HG03097 (cell line): ENCODE results near the gene STRN.
"Not testable (repeated sequence)": the region's sequence is repeated elsewhere in the genome, so short reads cannot be mapped to it uniquely, and the experiment has no call there.

Experiments used
- ATAC-seq: cut with Tn5 transposase; IDR thresholded peaks from one replicate; pipeline ENCODE4 v1.9.1; 2021; ENCODE audit not compliant: unreplicated experiment, low FRiP score

STRN gene

GRCh38 chr2:36966370-36967235 is at the start of gene STRN:
STRN (minus strand) TSS chr2:36966536; CDS start chr2:36966463, 73 bp downstream.
- ATAC-seq: peak; percentile 98

GRCh38 chr2:37013315-37013641 is 46.9 kb upstream of the STRN start:
- ATAC-seq: peak; percentile 12

GRCh38 chr2:37011130-37011529 is 44.8 kb upstream of the STRN start:
- ATAC-seq: peak; percentile 45

GRCh38 chr2:37005118-37005868 is 39.0 kb upstream of the STRN start:
- ATAC-seq: peak; percentile 98

- ATAC-seq: no peak
Measured at GRCh38 chr2:37000988-37001556, 34.7 kb upstream of the STRN start.

GRCh38 chr2:37000318-37000717 is 34.0 kb upstream of the STRN start:
- ATAC-seq: no peak

GRCh38 chr2:36999416-36999815 is 33.1 kb upstream of the STRN start:
- ATAC-seq: not testable (repeated sequence)

GRCh38 chr2:36993841-36994620 is 27.7 kb upstream of the STRN start:
- no peak for ATAC-seq

GRCh38 chr2:36988008-36988407 is 21.7 kb upstream of the STRN start:
- no peak for ATAC-seq

GRCh38 chr2:36982467-36982866 is 16.1 kb upstream of the STRN start:
- ATAC-seq: no peak

- no peak for ATAC-seq
Measured at GRCh38 chr2:36981911-36982310, 15.6 kb upstream of the STRN start.

GRCh38 chr2:36979007-36979406 is 12.7 kb upstream of the STRN start:
- ATAC-seq: not testable (repeated sequence)

- ATAC-seq: no peak
Measured at GRCh38 chr2:36976065-36976464, 9.7 kb upstream of the STRN start.

GRCh38 chr2:36975306-36975705 is 9.0 kb upstream of the STRN start:
- no peak for ATAC-seq

- no peak for ATAC-seq
Measured at GRCh38 chr2:36973320-36973719, 7.0 kb upstream of the STRN start.

GRCh38 chr2:36971990-36972389 is 5.7 kb upstream of the STRN start:
- ATAC-seq: no peak

- no peak for ATAC-seq
Measured at GRCh38 chr2:36967236-36967876, 1.0 kb upstream of the STRN start.

- no peak for ATAC-seq
Measured at GRCh38 chr2:36965751-36966369, 476 bp downstream of the STRN start.

- no peak for ATAC-seq
Measured at GRCh38 chr2:36965206-36965605, 1.1 kb downstream of the STRN start.
